Upper lobe of left lung (tissue), 6 donors: ENCODE measurements around the gene CXCR5. TPM values are rescaled to one million over a fixed set of nuclear protein-coding genes. Genes with fewer than 3 reads are reported as not detected.
A peak's percentile ranks its signal among the peaks of the same experiment; 100 is the strongest.

Experiments used
- ATAC-seq, 2 donors: fragments of 200-7000 bp; cut with Tn5 transposase; one replicate each; pipeline ENCODE4 v1.9.1; 2022; ENCODE audit warnings: mild to moderate bottlenecking in 2 of 2, moderate library complexity in 2 of 2; ENCODE audit not compliant: low FRiP score in 2 of 2
- DNase-seq, 2 donors: peaks; one replicate each; pipeline ENCODE4 v3.0.0-alpha.2; 2019 to 2020
- H3K27ac ChIP-seq, 4 donors: fragments of 200-600 bp; sonication (generic); one replicate each; pipeline ENCODE4 v1.5.1; 2016 to 2019
- H3K27me3 ChIP-seq, 4 donors: fragments of 200-600 bp; sonication (generic); one replicate each; pipeline ENCODE4 v1.5.1; 2017 to 2019
- H3K36me3 ChIP-seq, 4 donors: fragments of 200-600 bp; sonication (generic); one replicate each; pipeline ENCODE4 v1.5.1; 2016 to 2019
- H3K4me1 ChIP-seq, 4 donors: fragments of 200-600 bp; sonication (generic); one replicate each; pipeline ENCODE4 v1.5.1; 2018 to 2019
- H3K4me3 ChIP-seq, 4 donors: fragments of 200-600 bp; sonication (generic); one replicate each; pipeline ENCODE4 v1.5.1; 2017 to 2019; ENCODE audit warnings: mild to moderate bottlenecking in 2 of 4, moderate library complexity in 1 of 4
- H3K9me3 ChIP-seq, 4 donors: fragments of 200-600 bp; sonication (generic); one replicate each; pipeline ENCODE4 v1.5.1; 2018 to 2019
- EP300 ChIP-seq, 4 donors: sonication (generic); formaldehyde crosslinking; IDR thresholded peaks; one replicate each; pipeline ENCODE4 v1.5.1; 2017; ENCODE audit warnings: antibody characterized with exemption in 4 of 4, control low read depth in 2 of 4
- POLR2A ChIP-seq, 4 donors: fragments of 450-650 bp; IDR thresholded peaks; one replicate each; pipeline ENCODE4 v1.5.1; 2016 to 2017; ENCODE audit warnings: antibody characterized with exemption in 4 of 4, mild to moderate bottlenecking in 2 of 4
- POLR2AphosphoS5 ChIP-seq, 2 donors: sonication (generic); formaldehyde crosslinking; IDR thresholded peaks; one replicate each; pipeline ENCODE4 v1.5.1; 2017; ENCODE audit warnings: antibody characterized with exemption in 2 of 2
- WGBS, 2 donors: methylation state at CpG; one replicate each; pipeline ENCODE4 v1.1.5; 2017 to 2018; 5-methylcytosine and 5-hydroxymethylcytosine counted together
- total RNA-seq, 6 donors: library from RNA; depleted of rRNA in 4 of 6; stranded (reverse); fragments of >200 nt in 4 of 6; gene quantifications; one replicate each; pipeline versions ENCODE4 v1.1.0 to v1.2.1, GENCODE V29; 2016 to 2021
- TF ChIP-seq, protein P1 (sequence below), 6 experiments: fragments of 450-650 bp in 4 of 6; fragments of 200-600 bp in 2 of 6; sonication (generic) in 2 of 6; IDR thresholded peaks; one replicate each; pipeline ENCODE4 v1.5.1; 2016 to 2019; ENCODE audit warnings: antibody characterized with exemption in 6 of 6
- donor health status: DM: no; HTN: no; CAD: no; lungs with moderate emphysema.
- donor health status: DM: no; HTN: yes; CAD: no; lungs with severe emphysema.

The CXCR5 gene, protein sequence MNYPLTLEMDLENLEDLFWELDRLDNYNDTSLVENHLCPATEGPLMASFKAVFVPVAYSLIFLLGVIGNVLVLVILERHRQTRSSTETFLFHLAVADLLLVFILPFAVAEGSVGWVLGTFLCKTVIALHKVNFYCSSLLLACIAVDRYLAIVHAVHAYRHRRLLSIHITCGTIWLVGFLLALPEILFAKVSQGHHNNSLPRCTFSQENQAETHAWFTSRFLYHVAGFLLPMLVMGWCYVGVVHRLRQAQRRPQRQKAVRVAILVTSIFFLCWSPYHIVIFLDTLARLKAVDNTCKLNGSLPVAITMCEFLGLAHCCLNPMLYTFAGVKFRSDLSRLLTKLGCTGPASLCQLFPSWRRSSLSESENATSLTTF
- total RNA-seq = under 1 TPM in 4 of 6 donors, not detected in 2; under 0.01 to 0.17 (median 0.16) TPM

DNA sequence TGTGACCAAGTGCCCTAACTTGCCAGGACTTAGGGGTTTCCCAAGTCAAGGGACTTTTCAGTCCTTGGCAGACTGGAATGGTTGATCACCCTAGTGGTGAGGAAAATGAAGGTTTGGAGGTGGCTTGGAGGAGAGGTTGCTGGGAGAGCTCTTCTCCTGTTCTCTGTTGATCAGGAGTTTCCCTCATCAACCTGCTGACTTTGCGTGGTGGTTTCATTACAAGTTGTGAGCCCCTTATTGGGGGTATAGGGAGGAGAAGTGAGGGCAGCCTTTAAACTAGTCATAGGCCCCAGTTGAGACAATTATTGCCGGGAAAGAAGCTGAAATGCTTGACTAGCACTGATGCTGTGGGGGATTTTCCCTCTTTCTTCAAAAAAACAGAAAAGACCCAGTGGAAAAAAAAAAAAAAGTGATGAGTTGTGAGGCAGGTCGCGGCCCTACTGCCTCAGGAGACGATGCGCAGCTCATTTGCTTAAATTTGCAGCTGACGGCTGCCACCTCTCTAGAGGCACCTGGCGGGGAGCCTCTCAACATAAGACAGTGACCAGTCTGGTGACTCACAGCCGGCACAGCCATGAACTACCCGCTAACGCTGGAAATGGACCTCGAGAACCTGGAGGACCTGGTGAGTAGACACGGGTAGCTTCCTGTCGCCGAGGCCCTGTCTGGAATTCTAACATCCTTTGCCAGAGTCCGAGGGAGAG is at the start of gene CXCR5:
TSS of gene CXCR5 (plus strand) at position 525 of the 704 bp plus-strand sequence. CDS start at position 575, 50 bp downstream.
- WGBS, 2 donors = 79 to 82% methylated on average over 12 to 16 of the region's 16 CpGs
- no peak for DNase-seq
- Histone ChIP-seq H3K27me3 (no peaks in the 10 kb centered on the region), H3K27ac (no peak within 1 kb of the TSS), H3K4me1 (peaks cover 0 to 11% (median 0%) of the 10 kb centered on the region in 4 donors), H3K9me3 (no peaks in the 10 kb centered on the region), H3K36me3 (no peaks in the 10 kb centered on the region), H3K4me3 (no peak within 1 kb of the TSS)
- ATAC-seq = no peak
- no peak for TF ChIP-seq POLR2AphosphoS5 (IDR thresholded peaks at IDR 0.05)
- no peak for TF ChIP-seq POLR2A (IDR thresholded peaks at IDR 0.05)
- no peak for TF ChIP-seq EP300 (IDR thresholded peaks at IDR 0.05)

DNA sequence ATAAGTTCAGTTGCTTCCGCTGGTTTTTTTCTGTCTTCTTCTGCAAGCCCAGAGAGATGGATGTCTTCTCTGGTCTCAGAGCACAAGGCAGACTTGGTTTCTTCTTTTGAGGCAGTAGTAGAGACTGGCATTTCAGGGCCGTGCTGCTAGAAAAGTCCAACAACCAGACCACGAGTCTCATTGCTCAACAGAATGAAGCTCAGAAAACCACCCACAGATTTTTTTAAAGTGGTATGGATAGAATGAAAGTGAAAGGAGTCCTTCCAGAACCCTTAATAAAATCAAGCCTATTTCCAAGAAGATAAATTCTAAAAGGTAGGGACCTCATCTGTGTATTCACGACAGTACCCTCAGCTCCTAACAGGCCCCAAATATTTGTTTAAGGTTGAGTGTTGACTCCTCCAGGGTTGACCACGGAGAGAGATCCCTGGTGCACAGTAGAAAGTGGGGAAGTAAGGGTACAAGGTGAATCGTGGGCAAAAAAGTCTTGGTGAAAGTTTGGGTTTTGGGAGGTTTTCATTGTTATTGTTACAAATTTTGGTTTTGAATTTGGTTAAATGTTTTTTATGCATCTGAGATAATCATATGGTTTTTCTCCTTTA is 49.2 kb upstream of the CXCR5 start:
- TF ChIP-seq EP300 (IDR thresholded peaks at IDR 0.05) = no peak
- no peak for TF ChIP-seq POLR2AphosphoS5 (IDR thresholded peaks at IDR 0.05)
- TF ChIP-seq, protein P1, sequence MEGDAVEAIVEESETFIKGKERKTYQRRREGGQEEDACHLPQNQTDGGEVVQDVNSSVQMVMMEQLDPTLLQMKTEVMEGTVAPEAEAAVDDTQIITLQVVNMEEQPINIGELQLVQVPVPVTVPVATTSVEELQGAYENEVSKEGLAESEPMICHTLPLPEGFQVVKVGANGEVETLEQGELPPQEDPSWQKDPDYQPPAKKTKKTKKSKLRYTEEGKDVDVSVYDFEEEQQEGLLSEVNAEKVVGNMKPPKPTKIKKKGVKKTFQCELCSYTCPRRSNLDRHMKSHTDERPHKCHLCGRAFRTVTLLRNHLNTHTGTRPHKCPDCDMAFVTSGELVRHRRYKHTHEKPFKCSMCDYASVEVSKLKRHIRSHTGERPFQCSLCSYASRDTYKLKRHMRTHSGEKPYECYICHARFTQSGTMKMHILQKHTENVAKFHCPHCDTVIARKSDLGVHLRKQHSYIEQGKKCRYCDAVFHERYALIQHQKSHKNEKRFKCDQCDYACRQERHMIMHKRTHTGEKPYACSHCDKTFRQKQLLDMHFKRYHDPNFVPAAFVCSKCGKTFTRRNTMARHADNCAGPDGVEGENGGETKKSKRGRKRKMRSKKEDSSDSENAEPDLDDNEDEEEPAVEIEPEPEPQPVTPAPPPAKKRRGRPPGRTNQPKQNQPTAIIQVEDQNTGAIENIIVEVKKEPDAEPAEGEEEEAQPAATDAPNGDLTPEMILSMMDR (IDR thresholded peaks at IDR 0.05) = no peak
- no peak for TF ChIP-seq POLR2A (IDR thresholded peaks at IDR 0.05)
- Histone ChIP-seq H3K27ac (no peak overlapping the region), H3K4me1 (peaks cover 0 to 6% (median 2%) of the 10 kb centered on the region in 4 donors), H3K36me3 (no peaks in the 10 kb centered on the region), H3K4me3 (no peak overlapping the region), H3K27me3 (no peaks in the 10 kb centered on the region), H3K9me3 (no peaks in the 10 kb centered on the region)
- WGBS, 2 donors = 49 to 50% methylated on average over 6 of the region's 6 CpGs
- DNase-seq (peak in 1 of 2 donors; percentile 46), ATAC-seq (peak in 1 of 2 donors; percentile 63)

DNA sequence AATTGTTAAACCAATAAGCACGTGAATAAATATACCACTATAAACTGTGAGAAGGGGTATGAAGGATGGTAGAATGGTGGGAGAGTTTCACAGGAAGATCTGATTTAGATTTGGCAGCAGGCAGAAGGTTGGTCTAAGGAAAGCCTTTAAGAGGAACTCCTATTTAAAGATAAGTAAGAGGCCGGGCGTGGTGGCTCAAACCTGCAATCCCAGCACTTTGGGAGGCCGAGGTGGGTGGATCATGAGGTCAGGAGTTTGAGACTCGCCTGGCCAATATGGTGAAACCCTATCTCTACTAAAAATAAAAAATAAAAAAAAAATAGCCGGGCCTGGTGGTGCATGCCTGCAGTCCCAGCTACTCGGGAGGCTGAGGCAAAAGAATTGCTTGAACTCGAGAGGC is 45.8 kb upstream of the CXCR5 start:
- H3K4me1 ChIP-seq = peaks cover 0 to 6% (median 2%) of the 10 kb centered on the region in 4 donors
- WGBS, 2 donors = 77 to 79% methylated on average over 8 of the region's 8 CpGs
- no peaks in the 10 kb centered on the region for H3K9me3 ChIP-seq
- TF ChIP-seq, protein P1 (IDR thresholded peaks at IDR 0.05) = no peak
- TF ChIP-seq POLR2AphosphoS5 (IDR thresholded peaks at IDR 0.05) (no peak), POLR2A (IDR thresholded peaks at IDR 0.05) (no peak), EP300 (IDR thresholded peaks at IDR 0.05) (no peak)
- H3K27me3 ChIP-seq = no peaks in the 10 kb centered on the region
- H3K36me3 ChIP-seq = no peaks in the 10 kb centered on the region
- no peak overlapping the region for H3K27ac ChIP-seq
- ATAC-seq (no peak), DNase-seq (no peak)
- no peak overlapping the region for H3K4me3 ChIP-seq

DNA sequence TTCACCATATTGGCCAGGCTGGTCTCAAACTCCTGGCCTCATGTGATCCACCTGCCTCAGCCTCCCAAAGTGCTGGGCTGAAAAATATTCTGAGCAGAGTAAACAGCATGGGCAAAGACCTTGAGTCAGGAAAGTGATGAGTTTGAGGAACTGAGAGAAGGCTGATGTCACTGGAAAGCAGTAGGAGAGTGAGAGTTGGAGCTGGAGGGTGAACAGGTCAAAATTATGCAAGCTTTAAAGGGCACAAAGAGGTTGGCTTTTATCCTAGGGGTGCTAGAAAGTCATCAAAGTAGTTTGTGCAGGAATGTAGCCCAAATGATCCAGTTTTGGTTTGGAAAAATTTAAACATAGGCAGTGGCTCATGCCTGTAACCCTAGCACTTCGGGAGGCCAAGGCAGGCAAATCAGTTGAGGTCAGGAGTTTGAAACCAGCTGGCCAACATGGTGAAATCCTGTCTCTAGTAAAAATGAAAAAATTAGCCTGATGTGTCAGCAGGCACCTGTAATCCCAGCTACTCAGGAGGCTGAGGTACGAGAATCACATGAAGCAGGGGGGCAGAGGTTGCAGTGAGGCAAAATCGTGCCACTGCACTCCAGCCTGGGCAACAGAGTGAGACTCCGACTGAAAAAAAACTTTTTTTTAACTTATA is 44.7 kb upstream of the CXCR5 start:
- H3K27me3 ChIP-seq = no peaks in the 10 kb centered on the region
- ATAC-seq (peak in 1 of 2 donors; percentile 64), DNase-seq (no peak)
- 76 to 82% methylated on average over 4 of the region's 4 CpGs for WGBS, 2 donors
- peaks cover 0 to 6% (median 2%) of the 10 kb centered on the region in 4 donors for H3K4me1 ChIP-seq
- H3K9me3 ChIP-seq = no peaks in the 10 kb centered on the region
- no peak overlapping the region for H3K4me3 ChIP-seq
- H3K27ac ChIP-seq = no peak overlapping the region
- no peaks in the 10 kb centered on the region for H3K36me3 ChIP-seq
- TF ChIP-seq POLR2A (IDR thresholded peaks at IDR 0.05) = no peak
- no peak for TF ChIP-seq POLR2AphosphoS5 (IDR thresholded peaks at IDR 0.05)
- TF ChIP-seq EP300 (IDR thresholded peaks at IDR 0.05) = no peak
- TF ChIP-seq, protein P1 (IDR thresholded peaks at IDR 0.05) = no peak
